Colon (tissue), 2 donors: ENCODE measurements around the gene ARHGEF10L.

Experiments
- FAIRE-seq: peaks from 2 replicates; lab custom pipeline; 2012; peaks lifted over from hg19 to GRCh38; lab: Jason Lieb, UNC
- donor health status: control.
- donor health status: control.

The ARHGEF10L gene

DNA sequence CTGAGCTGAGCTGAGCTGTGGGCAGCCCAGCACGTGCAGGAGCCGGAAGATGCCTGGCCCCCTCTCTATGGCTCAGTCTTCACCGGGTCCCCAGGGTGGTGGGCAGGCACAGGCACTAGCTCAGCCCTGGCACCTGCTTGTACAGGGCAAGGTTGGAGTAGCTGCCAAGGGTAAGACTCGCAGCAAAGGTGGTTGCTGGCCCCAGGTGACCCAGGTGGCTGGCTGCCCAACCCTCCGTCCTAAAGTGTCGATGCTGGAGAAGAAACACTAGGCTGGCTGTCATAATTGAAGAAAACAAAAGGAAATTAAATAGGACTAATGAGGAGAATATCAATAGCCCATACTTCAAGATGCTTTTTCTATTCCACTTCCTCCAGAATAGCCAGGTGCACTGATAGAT, 138.5 kb downstream of the ARHGEF10L start:
- FAIRE-seq, result no peak

DNA sequence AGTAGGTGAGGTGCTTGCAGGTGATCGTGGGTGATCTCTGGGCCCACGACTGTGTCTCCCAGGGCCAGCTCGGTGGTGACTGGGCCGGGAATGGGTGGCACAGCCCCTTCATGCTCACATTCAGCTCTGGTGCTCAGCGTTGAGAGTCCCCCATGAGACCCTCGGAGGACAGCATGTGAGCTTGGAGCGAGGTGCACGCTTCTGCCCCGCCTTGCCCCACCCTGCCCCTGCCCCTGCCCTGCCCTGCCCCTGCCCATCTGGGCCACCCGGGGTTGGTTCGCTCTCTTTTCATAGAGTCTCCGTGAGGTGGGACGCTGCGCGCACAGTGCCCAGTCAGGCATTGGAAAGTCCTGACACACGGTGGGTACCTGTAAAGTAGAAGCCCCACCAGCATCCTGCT, 140.4 kb downstream of the ARHGEF10L start:
- no peak for FAIRE-seq

DNA sequence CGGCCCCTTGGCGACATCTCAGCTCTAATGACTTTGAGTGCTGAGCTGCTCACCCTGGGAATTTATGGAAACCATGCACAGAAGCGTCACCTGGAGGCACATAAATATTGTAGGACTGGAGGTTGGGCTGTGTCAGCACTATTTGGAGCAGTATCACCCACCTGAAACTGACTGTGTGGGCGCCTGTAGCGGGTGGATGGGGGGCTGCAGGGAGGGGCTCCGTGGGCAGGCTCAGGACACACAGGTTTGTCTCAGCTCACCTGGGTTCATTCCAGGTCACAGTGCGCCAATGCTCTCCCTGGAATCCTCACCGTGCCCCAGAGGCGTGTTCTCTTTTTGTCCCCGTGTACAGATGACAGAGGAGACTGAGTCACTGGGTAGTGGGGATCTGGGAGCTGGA, 140.8 kb downstream of the ARHGEF10L start:
- FAIRE-seq, result no peak

DNA sequence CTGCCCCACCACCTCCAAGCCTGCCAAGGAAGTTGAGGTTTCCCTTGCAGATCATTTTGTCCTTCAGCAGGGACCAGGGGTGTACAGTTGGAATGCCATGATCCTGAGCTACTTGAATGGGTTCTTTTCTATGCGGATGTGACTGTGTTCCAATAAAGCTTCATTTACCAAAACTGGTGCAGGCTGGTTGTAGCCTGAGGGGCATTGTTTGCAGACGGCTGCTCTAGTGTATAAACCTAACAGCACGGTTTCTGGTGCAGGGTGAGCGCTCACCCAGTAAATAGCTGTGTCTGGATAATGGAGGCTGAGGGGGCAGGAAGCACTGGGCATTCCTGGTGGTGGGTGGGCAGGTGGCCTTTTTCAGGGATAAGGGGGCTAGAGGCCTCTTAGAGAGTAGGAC, 142.9 kb downstream of the ARHGEF10L start:
- FAIRE-seq, result no peak

DNA sequence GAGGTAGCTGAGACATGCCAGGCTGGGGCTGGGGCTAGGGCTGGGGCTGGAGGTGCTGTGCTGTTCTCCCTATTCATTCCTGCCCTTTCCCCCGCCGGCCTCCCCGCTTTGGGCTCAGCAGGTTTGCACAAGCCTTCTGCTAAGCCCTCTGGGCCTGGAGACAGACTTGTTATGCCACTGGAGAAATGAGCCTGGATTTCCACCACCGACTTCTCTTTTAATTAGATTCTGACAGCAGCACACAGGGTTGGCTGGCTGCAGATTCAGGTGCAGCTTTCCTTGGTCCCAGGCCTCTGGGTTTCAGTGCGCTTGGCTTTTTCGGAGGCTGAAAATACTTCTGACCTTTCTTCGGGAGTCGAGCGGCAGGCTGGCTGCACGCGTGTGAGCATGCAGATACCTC, 144.1 kb downstream of the ARHGEF10L start:
- no peak for FAIRE-seq

DNA sequence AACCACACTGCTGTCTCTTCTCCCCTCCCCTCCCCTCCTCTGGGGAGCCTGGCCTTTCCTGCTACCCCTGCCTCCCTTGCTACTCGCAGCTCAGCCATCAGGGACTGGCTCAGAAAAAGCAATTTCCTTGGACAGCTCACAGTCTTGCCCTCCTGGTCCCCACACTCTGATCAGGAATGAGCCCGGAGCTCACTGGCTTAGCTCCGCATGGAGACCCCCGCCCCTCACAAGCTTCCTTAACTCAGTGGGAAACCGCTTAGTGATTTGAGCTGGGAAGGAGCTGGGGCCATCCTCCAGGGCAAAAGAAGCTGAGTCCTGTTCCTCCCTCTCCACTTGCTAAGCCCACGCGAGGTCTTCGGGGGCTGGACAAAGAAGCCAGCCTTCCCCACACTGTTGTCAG, 145.3 kb downstream of the ARHGEF10L start:
- no peak for FAIRE-seq

DNA sequence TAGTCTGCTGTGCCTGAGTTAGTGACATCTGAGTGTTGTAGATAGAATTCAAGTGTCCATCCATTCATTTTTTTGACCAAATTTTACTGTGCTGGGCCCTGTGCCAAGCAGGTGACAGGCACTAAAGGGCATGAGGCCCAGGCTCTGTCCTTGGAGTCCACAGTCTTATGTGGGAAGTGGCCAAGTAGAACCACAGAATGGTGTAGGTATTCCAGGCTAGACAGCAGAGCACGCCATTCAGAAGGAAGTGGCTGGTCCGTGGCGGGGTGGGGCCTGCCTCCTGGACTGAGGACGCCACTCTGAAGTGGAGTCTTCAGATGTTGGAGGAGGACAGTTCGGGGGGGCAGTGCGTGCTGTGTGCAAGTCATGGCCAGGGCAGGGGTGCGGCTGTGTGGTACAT, 146.8 kb downstream of the ARHGEF10L start:
- no peak for FAIRE-seq

DNA sequence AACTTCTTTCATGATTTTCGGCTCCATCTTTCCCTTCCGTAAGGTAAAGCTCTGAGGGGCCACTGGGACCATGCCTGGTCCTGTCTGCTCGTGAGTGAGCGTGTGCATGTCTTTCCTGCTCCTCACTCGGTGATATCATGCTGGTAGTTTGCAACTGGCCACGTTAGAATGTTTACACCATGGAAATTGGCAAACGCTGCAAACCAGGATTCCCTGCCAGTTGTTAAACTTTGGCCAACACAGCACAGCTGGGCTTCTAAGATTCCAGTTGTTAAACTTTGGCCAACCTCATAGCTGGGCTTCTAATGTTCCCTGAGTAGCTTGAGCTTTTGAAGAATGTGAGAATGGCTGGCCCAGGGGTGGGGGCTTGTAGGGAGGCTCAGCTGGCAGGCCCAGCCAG, 147.6 kb downstream of the ARHGEF10L start:
- no peak for FAIRE-seq

DNA sequence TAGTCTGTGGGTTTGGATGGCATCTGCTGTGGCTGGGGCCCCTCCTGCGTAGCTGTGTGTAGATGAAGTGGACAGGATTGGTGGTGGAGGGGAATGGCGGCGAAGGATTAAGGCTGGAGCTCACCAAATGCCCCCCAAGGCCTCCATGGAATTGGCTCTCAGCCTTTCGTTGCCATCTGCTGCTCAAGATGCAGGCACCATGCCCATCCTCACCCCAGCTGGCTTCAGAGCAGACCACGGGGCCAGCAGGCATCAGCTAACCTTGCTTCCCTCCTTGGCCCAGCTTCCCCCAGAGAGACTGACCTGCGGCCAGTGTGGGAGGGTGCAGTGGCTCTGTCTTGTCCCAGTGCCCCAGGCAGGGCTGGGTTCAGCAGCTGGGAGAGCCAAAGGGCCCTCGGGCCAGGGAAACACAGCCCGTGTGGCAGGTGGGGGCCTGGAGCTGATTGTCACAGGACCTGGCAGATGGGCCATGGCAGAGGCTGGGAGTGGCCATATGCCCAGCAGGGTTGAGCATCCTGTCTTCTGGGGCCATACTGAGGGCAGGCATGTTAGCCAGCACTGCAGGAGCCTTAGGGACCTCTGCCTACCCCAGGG, 148.8 kb downstream of the ARHGEF10L start:
- no peak for FAIRE-seq

DNA sequence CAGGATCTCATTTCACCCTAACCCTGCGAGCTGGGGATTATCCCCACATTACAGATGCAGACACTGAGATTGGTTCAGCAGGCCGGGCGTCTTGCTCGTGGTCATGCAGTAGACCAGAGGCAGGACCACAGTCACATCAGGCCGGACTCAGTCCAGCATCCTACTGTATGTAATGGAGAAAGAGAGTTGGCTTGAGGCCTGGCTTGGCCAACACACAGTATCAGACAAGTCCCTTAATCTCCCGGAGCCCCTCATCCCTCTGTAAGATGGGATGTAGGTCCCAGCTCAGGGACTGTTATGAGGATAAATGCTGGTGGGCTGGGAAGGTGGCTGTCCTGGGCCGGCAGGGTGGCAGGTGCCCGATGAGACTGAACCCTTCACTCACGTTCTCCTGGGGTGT, 149.5 kb downstream of the ARHGEF10L start:
- FAIRE-seq, result no peak

DNA sequence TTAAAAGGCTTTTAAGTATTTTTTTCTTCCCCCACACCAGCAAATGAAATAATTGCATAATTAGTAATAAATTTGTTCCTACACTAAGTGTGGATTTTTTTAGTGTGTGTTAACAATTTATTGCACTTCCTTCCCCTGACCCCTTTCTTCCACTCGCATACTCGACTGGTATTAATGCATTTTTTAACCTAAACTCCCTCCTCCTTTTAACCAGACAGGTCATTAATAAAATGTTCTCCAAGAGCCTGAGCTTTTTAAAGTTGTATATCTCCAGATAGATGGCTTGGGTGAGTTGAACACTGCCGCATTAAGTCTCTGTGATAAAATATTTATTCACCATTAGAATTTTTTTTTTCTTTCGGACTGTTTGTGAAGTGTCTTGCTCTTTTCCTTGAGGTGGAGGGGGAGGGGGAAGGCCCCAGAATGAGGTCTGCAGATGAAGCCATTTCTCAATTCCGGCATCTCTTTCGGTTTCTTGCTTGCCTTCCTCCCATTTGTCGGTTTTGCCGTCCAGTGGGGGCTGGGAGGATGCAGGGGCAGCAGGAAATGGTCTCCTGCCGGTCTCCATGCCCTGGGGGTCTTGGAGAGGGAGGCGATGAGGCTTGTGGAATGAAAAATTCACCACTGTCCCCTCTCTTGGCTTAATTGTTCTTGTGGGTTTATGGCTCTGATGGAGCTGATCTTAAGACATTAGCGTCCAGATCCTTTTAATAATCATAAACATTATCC, 151.6 kb downstream of the ARHGEF10L start:
- FAIRE-seq, result no peak

DNA sequence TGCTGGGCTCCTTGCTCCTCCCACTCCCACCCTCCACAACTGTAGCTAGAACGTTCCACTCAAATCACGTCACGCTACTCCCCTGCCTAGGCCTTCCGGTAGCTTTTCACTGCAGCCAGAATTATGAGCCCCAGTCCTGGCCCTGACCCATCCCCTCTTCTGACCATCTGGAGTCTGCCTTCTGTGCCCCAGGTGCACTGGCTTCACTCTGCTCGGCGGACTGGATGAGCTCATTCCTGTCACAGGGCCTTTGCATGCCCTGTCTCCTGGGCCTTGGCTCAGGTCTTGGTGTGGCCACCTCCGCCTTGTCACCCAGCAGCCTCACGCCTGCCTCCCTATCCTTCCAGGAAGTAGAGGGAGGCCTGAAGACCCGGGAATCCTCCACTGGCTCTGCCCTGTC, 153.1 kb downstream of the ARHGEF10L start:
- FAIRE-seq, result no peak

DNA sequence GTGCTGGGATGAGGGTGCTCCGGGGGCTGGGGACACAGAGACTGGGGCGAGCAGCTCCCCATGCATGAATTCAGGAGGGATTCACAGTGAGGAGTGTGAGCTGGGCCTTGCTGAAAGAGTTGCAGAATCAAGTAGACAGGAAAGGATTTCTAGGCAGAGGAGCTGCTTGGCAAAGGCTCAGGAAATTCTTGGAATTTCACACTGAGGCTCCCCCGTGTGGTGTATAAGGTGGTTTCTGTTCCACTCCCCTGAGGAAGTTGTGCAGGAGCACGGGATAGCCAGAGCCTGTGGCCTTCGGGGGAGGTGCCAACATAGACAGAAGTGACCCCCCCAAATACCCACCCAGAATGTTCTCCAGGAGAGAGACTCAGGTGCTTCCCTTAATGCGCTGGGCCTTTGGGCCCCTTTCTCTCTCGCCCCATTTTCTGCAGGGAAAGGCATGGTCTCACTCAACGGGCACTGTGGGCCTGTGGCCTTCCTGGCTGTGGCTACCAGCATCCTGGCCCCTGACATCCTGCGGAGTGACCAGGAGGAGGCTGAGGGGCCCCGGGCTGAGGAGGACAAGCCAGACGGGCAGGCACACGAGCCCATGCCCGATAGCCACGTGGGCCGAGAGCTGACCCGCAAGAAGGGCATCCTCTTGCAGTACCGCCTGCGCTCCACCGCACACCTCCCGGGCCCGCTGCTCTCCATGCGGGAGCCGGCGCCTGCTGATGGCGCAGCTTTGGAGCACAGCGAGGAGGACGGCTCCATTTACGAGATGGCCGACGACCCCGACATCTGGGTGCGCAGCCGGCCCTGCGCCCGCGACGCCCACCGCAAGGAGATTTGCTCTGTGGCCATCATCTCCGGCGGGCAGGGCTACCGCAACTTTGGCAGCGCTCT, 157.2 kb downstream of the ARHGEF10L start:
- FAIRE-seq, result no peak

DNA sequence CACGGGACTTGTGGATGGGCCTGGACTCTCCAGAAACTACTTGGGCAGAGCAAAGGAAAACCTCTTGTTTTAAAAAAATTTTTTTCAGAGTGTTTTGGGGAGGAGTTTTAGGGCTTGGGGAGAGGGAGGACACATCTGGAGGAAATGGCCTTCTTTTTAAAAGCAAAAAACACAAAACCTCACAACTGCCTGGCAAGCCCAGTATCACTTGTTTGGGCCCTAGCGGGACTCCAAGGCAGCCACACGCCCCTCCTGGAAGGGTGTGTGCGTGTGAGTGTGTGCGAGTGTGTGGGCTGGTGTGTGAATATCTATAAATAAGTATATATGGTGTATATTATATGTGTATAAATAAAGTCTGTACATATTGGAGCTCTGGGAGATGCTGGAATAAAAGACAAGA, 158.0 kb downstream of the ARHGEF10L start:
- FAIRE-seq, result no peak

DNA sequence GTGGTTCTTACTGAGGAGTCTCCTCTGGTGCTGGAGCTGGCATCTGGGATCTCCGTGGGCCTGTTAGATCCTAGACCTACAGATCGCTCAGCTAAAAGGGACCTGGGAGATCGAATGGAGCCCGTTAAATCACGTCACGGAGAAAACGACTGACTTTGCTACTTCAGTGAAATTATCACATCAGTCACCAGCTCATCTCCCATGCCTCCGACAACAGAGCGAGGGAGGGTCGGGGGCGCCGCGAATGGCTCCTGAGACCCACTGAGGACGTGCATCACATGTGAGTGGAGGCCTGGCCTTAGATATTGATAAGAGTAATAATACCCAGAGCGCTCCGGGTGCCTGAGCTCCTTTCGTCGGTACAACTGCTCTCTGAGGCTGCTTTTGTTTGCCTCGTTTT, 160.1 kb downstream of the ARHGEF10L start:
- FAIRE-seq, result no peak

DNA sequence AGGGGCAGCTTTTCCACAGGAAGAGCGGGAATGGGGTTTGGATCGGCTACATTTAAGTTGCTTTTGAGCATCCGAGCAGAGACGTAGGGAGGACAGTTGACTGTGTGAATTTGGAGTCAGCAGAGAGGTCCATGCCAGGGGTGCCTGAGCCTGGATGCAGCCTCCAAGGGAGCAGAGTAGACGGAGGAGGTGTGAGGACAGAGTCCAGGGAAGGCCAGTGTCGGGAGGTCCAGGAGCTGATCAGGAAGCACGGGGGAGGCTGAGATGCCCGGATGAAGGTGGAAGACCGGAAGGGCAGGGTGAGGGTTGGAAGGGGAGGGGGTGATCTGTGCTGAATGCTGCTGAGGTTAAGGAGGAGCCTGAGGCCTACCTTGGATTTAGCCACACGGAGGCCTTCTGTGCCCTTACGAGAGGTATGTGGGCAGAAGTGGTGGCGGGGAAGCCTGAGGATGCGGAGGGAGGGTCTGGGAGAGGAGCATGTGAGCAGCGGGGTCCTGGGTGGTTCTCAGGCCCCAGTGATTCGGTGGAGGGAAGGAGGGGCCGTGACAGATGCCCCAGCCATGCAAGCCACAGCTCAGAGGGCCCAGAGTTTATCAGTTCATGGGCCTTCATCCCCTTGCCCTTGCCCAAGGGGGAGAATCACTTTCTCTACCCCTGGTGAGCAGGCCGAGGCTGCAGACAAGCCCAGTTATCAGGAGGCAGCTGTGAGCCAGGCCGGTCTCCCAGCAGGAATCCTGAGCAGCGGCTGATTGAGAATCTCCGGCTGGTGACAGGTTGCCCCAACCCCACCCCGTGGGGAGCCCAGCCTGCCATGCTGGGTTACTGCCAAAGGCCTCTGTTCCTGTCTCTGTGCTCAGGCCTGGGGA, 161.7 kb downstream of the ARHGEF10L start:
- no peak for FAIRE-seq

DNA sequence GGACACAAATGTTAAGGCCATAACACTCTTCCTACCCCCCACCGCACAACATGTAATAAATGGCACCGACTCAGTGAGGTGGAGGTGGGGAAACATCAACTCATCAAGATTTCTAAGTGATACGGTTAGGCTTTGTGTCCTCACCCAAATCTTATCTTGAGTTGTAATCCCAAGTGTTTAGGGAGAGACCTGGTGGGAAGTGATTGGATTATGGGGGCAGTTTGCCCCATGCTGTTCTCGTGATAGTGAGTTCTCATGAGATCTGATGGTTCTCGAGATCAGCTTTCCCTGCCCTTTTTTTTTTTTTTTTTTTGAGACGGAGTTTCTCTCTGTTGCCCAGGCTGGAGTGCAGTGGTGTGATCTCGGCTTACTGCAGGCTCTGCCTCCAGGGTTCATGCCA, 164.7 kb downstream of the ARHGEF10L start:
- FAIRE-seq, result no peak

DNA sequence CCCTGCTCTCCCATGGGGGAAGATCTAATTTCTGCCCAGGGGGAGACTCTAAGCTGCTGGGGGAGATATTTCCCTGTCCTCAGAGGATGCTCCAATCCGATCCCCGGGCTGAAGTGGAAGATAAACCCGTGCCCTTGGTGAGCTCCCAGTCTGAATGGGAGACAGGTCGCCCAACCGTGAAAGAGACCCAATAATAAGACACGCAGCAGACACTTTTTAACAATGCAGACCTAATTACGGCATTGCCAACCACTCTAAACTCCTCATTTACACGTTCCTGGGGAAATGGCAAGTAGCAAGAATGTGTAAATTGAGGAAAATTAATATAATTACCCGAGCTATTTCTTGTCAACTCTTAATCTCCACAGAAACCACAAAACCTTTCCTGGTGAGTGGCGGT, 166.9 kb downstream of the ARHGEF10L start:
- FAIRE-seq, result no peak

DNA sequence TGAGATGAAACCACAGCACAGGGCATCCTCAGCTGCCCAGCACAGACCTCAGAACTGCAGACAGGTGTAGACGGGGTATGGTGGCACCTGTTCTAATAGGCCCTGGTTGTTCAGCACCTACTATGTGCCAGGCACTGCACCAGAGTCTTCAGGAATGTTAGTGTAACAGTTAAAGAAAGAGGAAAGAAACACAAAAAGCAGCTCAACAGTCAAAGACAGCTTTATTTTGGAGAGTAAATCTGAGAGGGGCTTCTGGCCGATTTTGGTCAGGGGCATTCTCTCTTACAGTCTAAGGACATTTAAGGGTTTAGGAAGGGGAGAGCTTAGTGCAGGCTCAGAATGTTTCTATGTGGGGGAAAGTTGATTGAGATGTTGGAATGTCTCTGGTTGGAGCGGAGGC, 170.5 kb downstream of the ARHGEF10L start:
- FAIRE-seq, result no peak

DNA sequence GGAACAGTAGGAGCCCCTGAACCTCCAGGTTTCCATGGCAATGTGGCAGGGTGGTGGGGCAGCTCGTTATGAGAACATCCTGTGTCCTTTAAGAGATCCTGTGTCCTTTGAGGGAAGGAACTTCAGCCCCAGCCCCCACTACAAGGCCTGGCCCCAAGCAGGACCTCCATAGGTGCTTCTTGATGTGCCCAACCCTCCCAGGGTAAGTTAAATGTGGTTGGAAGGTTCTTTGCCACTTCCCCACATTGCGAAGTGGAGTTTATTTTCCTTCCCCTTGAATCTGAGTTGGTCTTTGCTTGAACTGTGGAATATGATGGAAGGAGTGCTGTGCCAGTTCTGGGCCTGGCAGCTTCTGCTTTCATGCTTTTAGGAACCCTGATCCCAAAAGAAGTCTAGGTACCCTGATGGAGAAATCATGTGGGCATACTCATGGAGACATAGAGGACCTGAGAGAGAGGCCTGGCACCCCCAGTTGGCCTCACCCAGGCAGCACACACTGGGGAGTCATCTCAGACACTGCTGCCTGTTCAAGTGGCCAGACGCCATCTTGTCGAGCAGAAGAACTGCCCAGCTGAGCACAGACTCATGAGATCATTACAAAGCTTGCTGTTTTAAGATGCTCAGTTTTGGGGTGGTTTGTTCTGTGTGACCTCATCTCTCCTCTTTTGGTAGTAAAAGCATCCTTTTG, 171.5 kb downstream of the ARHGEF10L start:
- no peak for FAIRE-seq

DNA sequence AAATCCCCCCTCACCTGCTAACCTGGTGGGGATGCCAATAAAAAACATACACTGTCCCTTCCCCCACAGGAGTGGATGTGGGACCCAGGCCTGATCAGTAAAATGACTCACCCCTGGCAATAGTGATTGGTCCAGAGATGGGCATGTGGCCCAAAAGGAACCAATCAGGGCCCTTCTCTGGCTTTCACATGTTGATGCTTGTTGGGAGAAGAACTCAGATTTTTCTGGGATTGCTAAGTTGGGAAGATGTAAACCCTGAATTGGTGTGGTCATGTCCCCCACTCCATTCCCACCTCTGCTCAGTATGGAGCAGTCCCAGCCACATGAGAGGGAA, 172.0 kb downstream of the ARHGEF10L start:
- FAIRE-seq, result no peak

DNA sequence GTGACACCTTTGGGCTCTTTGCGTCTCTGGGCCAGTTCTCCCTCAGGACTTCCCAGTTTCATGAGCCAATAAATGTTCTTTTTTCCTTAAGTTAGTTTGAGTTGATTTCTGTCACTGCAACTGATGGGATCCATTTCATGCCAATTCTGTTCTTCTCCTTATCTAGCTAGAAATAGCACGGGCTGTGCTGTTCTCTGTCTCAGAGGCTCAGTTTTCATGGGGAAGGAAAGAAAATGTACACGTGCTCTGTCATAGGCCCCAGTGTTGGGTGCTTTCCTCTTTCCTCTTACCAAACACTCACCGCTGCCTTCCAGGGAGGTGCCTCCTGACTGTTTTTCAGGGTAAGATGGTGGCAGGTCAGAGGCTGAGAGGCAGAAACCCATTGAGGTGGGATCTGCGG, 172.4 kb downstream of the ARHGEF10L start:
- no peak for FAIRE-seq
